GM23338 (cell line): ENCODE measurements around the gene MRS2. TPM values are rescaled to one million over a fixed set of nuclear protein-coding genes. Genes with fewer than 3 reads are reported as not detected.
A peak's percentile ranks its signal among the peaks of the same experiment; 100 is the strongest.

Experiments
- ATAC-seq: fragments of 200-7000 bp; cut with Tn5 transposase; 3 replicates; pipeline ENCODE4 v1.9.1; 2020
- DNase-seq: peaks from one replicate; pipeline ENCODE4 v3.0.0-alpha.2; 2015; ENCODE audit warnings: low spot score
- H2AFZ ChIP-seq: fragments of 200-600 bp; sonication (generic); 2 replicates; pipeline ENCODE4 v1.8.0; 2016; ENCODE audit warnings: antibody characterized with exemption, mild to moderate bottlenecking, moderate library complexity
- H3F3A ChIP-seq: fragments of 200-600 bp; sonication (generic); replicated peaks from 2 replicates; pipeline ENCODE4 v1.8.0; 2017; ENCODE audit warnings: antibody characterized with exemption, mixed run types, low read depth
- H3K27ac ChIP-seq: fragments of 200-600 bp; sonication (generic); 2 replicates; pipeline ENCODE4 v1.6.1; 2016; ENCODE audit warnings: low read depth
- H3K27me3 ChIP-seq: fragments of 200-600 bp; sonication (generic); 2 replicates; pipeline ENCODE4 v1.8.0; 2016; ENCODE audit warnings: mild to moderate bottlenecking, mixed run types, moderate library complexity; ENCODE audit not compliant: insufficient read depth
- H3K36me3 ChIP-seq: fragments of 200-600 bp; sonication (generic); 2 replicates; pipeline ENCODE4 v1.8.0; 2016; ENCODE audit warnings: mild to moderate bottlenecking; ENCODE audit not compliant: insufficient read depth
- H3K4me1 ChIP-seq: fragments of 200-600 bp; sonication (generic); 2 replicates; pipeline ENCODE4 v1.8.0; 2016; ENCODE audit warnings: mild to moderate bottlenecking, moderate library complexity; ENCODE audit not compliant: insufficient read depth
- H3K4me2 ChIP-seq: fragments of 200-600 bp; sonication (generic); 2 replicates; pipeline ENCODE4 v1.7.1; 2017; ENCODE audit warnings: mixed run types
- H3K4me3 ChIP-seq: fragments of 200-600 bp; sonication (generic); 2 replicates; pipeline ENCODE4 v1.6.1; 2016; ENCODE audit warnings: mixed run types
- H3K79me2 ChIP-seq: fragments of 200-600 bp; sonication (generic); replicated peaks from 2 replicates; pipeline ENCODE4 v1.8.0; 2017; ENCODE audit warnings: mild to moderate bottlenecking; ENCODE audit not compliant: insufficient read depth
- H3K9me2 ChIP-seq: fragments of 200-600 bp; sonication (generic); 2 replicates; pipeline ENCODE4 v1.8.0; 2017; ENCODE audit not compliant: insufficient read depth
- H4K20me1 ChIP-seq: fragments of 200-600 bp; sonication (generic); replicated peaks from 2 replicates; pipeline ENCODE4 v1.8.0; 2017; ENCODE audit warnings: mild to moderate bottlenecking; ENCODE audit not compliant: insufficient read depth
- H3K27ac Mint-ChIP-seq: 2 replicates; pipeline ENCODE4 v1.8.0; 2020; ENCODE audit warnings: inconsistent platforms, mild to moderate bottlenecking, moderate library complexity, mixed read lengths
- H3K27me3 Mint-ChIP-seq: 3 replicates; pipeline ENCODE4 v1.8.0; 2022; ENCODE audit warnings: low read depth, mild to moderate bottlenecking, moderate library complexity, mixed read lengths, inconsistent platforms; ENCODE audit not compliant: insufficient read depth, poor library complexity
- H3K36me3 Mint-ChIP-seq: 3 replicates; pipeline ENCODE4 v1.8.0; 2021; ENCODE audit warnings: low read depth, mild to moderate bottlenecking, inconsistent platforms, moderate library complexity, mixed read lengths
- H3K4me1 Mint-ChIP-seq: 3 replicates; pipeline ENCODE4 v1.8.0; 2020; ENCODE audit warnings: mild to moderate bottlenecking, inconsistent platforms, mixed read lengths
- H3K4me3 Mint-ChIP-seq: 3 replicates; pipeline ENCODE4 v1.8.0; 2021; ENCODE audit warnings: moderate library complexity, mild to moderate bottlenecking, inconsistent platforms, mixed read lengths
- H3K9me3 Mint-ChIP-seq: 3 replicates; pipeline ENCODE4 v1.8.0; 2020; ENCODE audit warnings: moderate library complexity, mild to moderate bottlenecking, inconsistent platforms, mixed read lengths
- CREB1 ChIP-seq: fragments of 250-450 bp; sonication (Bioruptor Pico); IDR thresholded peaks from 2 replicates; pipeline ENCODE4 v1.5.0; 2020; ENCODE audit warnings: low read depth, mild to moderate bottlenecking, moderate library complexity
- ETS1 ChIP-seq: IDR thresholded peaks from 2 replicates; pipeline ENCODE4 v1.6.1; 2016; ENCODE audit warnings: antibody characterized with exemption
- EZH2 ChIP-seq: fragments of 200-600 bp; sonication (generic); IDR thresholded peaks from one replicate; pipeline ENCODE4 v1.8.0; 2017; ENCODE audit warnings: antibody characterized with exemption, mild to moderate bottlenecking, low read depth; ENCODE audit not compliant: unreplicated experiment
- EZH2phosphoT487 ChIP-seq: fragments of 200-600 bp; sonication (generic); IDR thresholded peaks from one replicate; pipeline ENCODE4 v1.8.1; 2018; ENCODE audit warnings: antibody characterized with exemption; ENCODE audit not compliant: unreplicated experiment
- JUNB ChIP-seq: IDR thresholded peaks from one replicate; pipeline ENCODE4 v1.6.1; 2016; ENCODE audit warnings: antibody characterized with exemption; ENCODE audit not compliant: unreplicated experiment
- POLR2AphosphoS5 ChIP-seq: IDR thresholded peaks from 2 replicates; pipeline ENCODE4 v1.6.1; 2016; ENCODE audit warnings: antibody characterized with exemption, low read depth
- STAT1 ChIP-seq: IDR thresholded peaks from one replicate; pipeline ENCODE4 v1.6.1; 2016; ENCODE audit warnings: antibody characterized with exemption; ENCODE audit not compliant: unreplicated experiment
- ZNF114 ChIP-seq: fragments of 250-450 bp; sonication (Bioruptor Pico); IDR thresholded peaks from 2 replicates; pipeline ENCODE4 v1.5.0; 2020; ENCODE audit warnings: mild to moderate bottlenecking, moderate library complexity
- ZNF331 ChIP-seq: fragments of 250-450 bp; sonication (Bioruptor Pico); IDR thresholded peaks from 2 replicates; pipeline ENCODE4 v1.5.0; 2020; ENCODE audit warnings: low read depth, mild to moderate bottlenecking, moderate library complexity
- ZNF462 ChIP-seq: fragments of 250-450 bp; sonication (Bioruptor Pico); IDR thresholded peaks from 2 replicates; pipeline ENCODE4 v1.5.0; 2020; ENCODE audit warnings: mild to moderate bottlenecking, moderate library complexity
- polyA plus RNA-seq: library from polyadenylated mRNA; unstranded; fragments of >200 nt; fragmentation: Nextera tagmentation; extraction: Ambion mirVana; gene quantifications from 2 replicates; pipeline ENCODE4 v1.2.1, GENCODE V29; 2016
- total RNA-seq: library from RNA; depleted of rRNA; stranded (reverse); fragments of >200 nt; shearing (Covaris generic); gene quantifications from 2 replicates; pipeline ENCODE4 v1.2.3, GENCODE V29; 2014
- TF ChIP-seq, protein P1 (sequence below), 2 experiments: fragments of 200-600 bp in 1 of 2; sonication (generic) in 1 of 2; conservative IDR thresholded peaks; 2 replicates each; pipeline versions ENCODE4 v1.5.1 to v1.6.1; 2016 to 2017; ENCODE audit warnings: antibody characterized with exemption in 2 of 2, low read depth in 2 of 2, mild to moderate bottlenecking in 2 of 2, moderate library complexity in 1 of 2
- TF ChIP-seq, protein P2 (sequence below): IDR thresholded peaks from one replicate; pipeline ENCODE4 v1.6.1; 2018; ENCODE audit warnings: antibody characterized with exemption; ENCODE audit not compliant: unreplicated experiment

Gene MRS2
- total and polyA plus RNA-seq, 2 experiments from 2014 or later = 80.9 to 125 TPM

DNA sequence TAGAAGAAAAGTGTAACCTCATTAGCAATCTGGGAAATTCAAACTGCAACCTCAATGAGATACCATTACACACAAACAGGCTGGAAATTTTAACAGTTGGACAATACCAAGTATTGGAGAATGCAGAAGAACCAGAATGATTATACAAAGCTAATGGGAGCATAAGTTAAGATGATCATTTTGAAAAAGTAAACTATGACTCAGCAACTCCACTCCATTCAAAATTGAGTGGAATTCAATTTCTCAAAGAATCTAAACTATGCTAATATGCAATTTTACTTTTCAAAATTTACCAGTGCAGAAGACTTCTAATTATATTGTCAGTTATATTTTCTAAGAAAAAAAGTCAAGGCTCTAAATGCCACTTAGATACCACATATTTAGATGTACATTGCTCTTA, 69.4 kb downstream of the MRS2 start:
- H3K27ac ChIP-seq = no peak overlapping the region
- DNase-seq (no peak), ATAC-seq (no peak)
- no peak overlapping the region for H3K4me3 Mint-ChIP-seq
- H3F3A ChIP-seq = no peaks in the 10 kb centered on the region
- no peaks in the 10 kb centered on the region for H4K20me1 ChIP-seq
- H3K36me3 Mint-ChIP-seq = 0 out of 3 replicates have a peak, but pooled peaks cover 3% of the 10 kb centered on the region
- H3K4me3 ChIP-seq = no peak overlapping the region
- H3K4me1 ChIP-seq = no peaks in the 10 kb centered on the region
- no peaks in the 10 kb centered on the region for H3K79me2 ChIP-seq
- H3K27ac Mint-ChIP-seq = peak overlapping the region; percentile 49; the same call in 1 of the 2 replicates
- no peak overlapping the region for H3K4me2 ChIP-seq
- no peaks in the 10 kb centered on the region for H3K9me3 Mint-ChIP-seq
- H3K9me2 ChIP-seq = no peaks in the 10 kb centered on the region; the same call in 1 of the 2 replicates
- H3K4me1 Mint-ChIP-seq = no peaks in the 10 kb centered on the region
- no peak for TF ChIP-seq EZH2phosphoT487
- no peak for TF ChIP-seq ETS1
- TF ChIP-seq, protein P1, sequence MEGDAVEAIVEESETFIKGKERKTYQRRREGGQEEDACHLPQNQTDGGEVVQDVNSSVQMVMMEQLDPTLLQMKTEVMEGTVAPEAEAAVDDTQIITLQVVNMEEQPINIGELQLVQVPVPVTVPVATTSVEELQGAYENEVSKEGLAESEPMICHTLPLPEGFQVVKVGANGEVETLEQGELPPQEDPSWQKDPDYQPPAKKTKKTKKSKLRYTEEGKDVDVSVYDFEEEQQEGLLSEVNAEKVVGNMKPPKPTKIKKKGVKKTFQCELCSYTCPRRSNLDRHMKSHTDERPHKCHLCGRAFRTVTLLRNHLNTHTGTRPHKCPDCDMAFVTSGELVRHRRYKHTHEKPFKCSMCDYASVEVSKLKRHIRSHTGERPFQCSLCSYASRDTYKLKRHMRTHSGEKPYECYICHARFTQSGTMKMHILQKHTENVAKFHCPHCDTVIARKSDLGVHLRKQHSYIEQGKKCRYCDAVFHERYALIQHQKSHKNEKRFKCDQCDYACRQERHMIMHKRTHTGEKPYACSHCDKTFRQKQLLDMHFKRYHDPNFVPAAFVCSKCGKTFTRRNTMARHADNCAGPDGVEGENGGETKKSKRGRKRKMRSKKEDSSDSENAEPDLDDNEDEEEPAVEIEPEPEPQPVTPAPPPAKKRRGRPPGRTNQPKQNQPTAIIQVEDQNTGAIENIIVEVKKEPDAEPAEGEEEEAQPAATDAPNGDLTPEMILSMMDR (conservative IDR thresholded peaks at IDR 0.05; ENCODE audit: low read depth in 2 of 2) = no peak
- TF ChIP-seq JUNB = no peak
- no peak for TF ChIP-seq ZNF114 (CRISPR knock-in tag)
- no peak for TF ChIP-seq ZNF462 (CRISPR knock-in tag)
- TF ChIP-seq, protein P2, sequence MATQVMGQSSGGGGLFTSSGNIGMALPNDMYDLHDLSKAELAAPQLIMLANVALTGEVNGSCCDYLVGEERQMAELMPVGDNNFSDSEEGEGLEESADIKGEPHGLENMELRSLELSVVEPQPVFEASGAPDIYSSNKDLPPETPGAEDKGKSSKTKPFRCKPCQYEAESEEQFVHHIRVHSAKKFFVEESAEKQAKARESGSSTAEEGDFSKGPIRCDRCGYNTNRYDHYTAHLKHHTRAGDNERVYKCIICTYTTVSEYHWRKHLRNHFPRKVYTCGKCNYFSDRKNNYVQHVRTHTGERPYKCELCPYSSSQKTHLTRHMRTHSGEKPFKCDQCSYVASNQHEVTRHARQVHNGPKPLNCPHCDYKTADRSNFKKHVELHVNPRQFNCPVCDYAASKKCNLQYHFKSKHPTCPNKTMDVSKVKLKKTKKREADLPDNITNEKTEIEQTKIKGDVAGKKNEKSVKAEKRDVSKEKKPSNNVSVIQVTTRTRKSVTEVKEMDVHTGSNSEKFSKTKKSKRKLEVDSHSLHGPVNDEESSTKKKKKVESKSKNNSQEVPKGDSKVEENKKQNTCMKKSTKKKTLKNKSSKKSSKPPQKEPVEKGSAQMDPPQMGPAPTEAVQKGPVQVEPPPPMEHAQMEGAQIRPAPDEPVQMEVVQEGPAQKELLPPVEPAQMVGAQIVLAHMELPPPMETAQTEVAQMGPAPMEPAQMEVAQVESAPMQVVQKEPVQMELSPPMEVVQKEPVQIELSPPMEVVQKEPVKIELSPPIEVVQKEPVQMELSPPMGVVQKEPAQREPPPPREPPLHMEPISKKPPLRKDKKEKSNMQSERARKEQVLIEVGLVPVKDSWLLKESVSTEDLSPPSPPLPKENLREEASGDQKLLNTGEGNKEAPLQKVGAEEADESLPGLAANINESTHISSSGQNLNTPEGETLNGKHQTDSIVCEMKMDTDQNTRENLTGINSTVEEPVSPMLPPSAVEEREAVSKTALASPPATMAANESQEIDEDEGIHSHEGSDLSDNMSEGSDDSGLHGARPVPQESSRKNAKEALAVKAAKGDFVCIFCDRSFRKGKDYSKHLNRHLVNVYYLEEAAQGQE = no peak
- no peak for TF ChIP-seq STAT1
- no peak for TF ChIP-seq POLR2AphosphoS5
- TF ChIP-seq EZH2 = no peak
- no peak for TF ChIP-seq ZNF331 (CRISPR knock-in tag)
- no peak for TF ChIP-seq CREB1 (CRISPR knock-in tag)
- no peaks in the 10 kb centered on the region for H3K27me3 ChIP-seq
- H3K36me3 ChIP-seq = no peaks in the 10 kb centered on the region
- H2AFZ ChIP-seq = no peak overlapping the region
- peaks cover 4% of the 10 kb centered on the region for H3K27me3 Mint-ChIP-seq
